SK-N-SH treated with all-trans-retinoic acid at 6 μM for 48 hours (cell line): Measurements from ENCODE around the gene BTLA.

Experiments used
- ATAC-seq: fragments of 200-7000 bp; cut with Tn5 transposase; 3 replicates; pipeline ENCODE4 v1.9.1; 2020; ENCODE audit warnings: mild to moderate bottlenecking, moderate library complexity
- ARNTL ChIP-seq: fragments of 450-650 bp; formaldehyde crosslinking; IDR thresholded peaks from 2 replicates; pipeline ENCODE4 v1.5.0; 2020; ENCODE audit warnings: low read depth, mild to moderate bottlenecking, moderate library complexity, borderline replicate concordance
- CREB5 ChIP-seq: fragments of 250-450 bp; sonication (Bioruptor Pico); IDR thresholded peaks from 2 replicates; pipeline ENCODE4 v1.5.1; 2020; ENCODE audit warnings: low read depth, mild to moderate bottlenecking, moderate library complexity
- CSDC2 ChIP-seq: fragments of 250-450 bp; sonication (Bioruptor Pico); IDR thresholded peaks from 2 replicates; pipeline ENCODE4 v1.5.0; 2020; ENCODE audit warnings: mild to moderate bottlenecking, moderate library complexity
- CSRNP3 ChIP-seq: fragments of 250-450 bp; sonication (Bioruptor Pico); IDR thresholded peaks from 2 replicates; pipeline ENCODE4 v1.5.1; 2021; ENCODE audit warnings: mild to moderate bottlenecking, moderate library complexity
- ESRRG ChIP-seq: fragments of 250-450 bp; sonication (Bioruptor Pico); IDR thresholded peaks from 2 replicates; pipeline ENCODE4 v1.6.1; 2021; ENCODE audit warnings: mild to moderate bottlenecking
- GLIS3 ChIP-seq: fragments of 250-450 bp; sonication (Bioruptor Pico); IDR thresholded peaks from 2 replicates; pipeline ENCODE4 v1.5.0; 2020; ENCODE audit warnings: mild to moderate bottlenecking, moderate library complexity
- ISL1 ChIP-seq: fragments of 250-450 bp; sonication (Bioruptor Pico); IDR thresholded peaks from 2 replicates; pipeline ENCODE4 v2.1.2; 2022; ENCODE audit warnings: mild to moderate bottlenecking, moderate library complexity
- OSR1 ChIP-seq: fragments of 250-450 bp; sonication (Bioruptor Pico); IDR thresholded peaks from 2 replicates; pipeline ENCODE4 v1.8.0; 2022; ENCODE audit warnings: moderate library complexity, mild to moderate bottlenecking, inconsistent platforms
- POU6F1 ChIP-seq: fragments of 250-450 bp; sonication (Bioruptor Pico); IDR thresholded peaks from 2 replicates; pipeline ENCODE4 v1.8.0; 2021; ENCODE audit warnings: low read depth, mild to moderate bottlenecking, moderate library complexity, borderline replicate concordance
- PPARA ChIP-seq: fragments of 250-450 bp; sonication (Bioruptor Pico); IDR thresholded peaks from 2 replicates; pipeline ENCODE4 v1.5.0; 2020; ENCODE audit warnings: mild to moderate bottlenecking, borderline replicate concordance
- RARB ChIP-seq: fragments of 250-450 bp; sonication (Bioruptor Pico); IDR thresholded peaks from 2 replicates; pipeline ENCODE4 v1.8.0; 2021; ENCODE audit warnings: mild to moderate bottlenecking, moderate library complexity
- SNAI2 ChIP-seq: fragments of 250-450 bp; sonication (Bioruptor Pico); IDR thresholded peaks from 2 replicates; pipeline ENCODE4 v1.5.0; 2020; ENCODE audit warnings: mild to moderate bottlenecking, moderate library complexity
- TCF4 ChIP-seq: fragments of 250-450 bp; sonication (Bioruptor Pico); IDR thresholded peaks from 2 replicates; pipeline ENCODE4 v1.8.0; 2021; ENCODE audit warnings: mild to moderate bottlenecking, moderate library complexity, borderline replicate concordance
- TOX ChIP-seq: fragments of 250-450 bp; sonication (Bioruptor Pico); IDR thresholded peaks from 2 replicates; pipeline ENCODE4 v1.8.0; 2021; ENCODE audit warnings: mild to moderate bottlenecking, moderate library complexity, borderline replicate concordance
- TSHZ2 ChIP-seq: fragments of 250-450 bp; sonication (Bioruptor Pico); IDR thresholded peaks from 2 replicates; pipeline ENCODE4 v1.5.0; 2020; ENCODE audit warnings: mild to moderate bottlenecking, moderate library complexity
- ZC3H10 ChIP-seq: fragments of 250-450 bp; sonication (Bioruptor Pico); IDR thresholded peaks from 2 replicates; pipeline ENCODE4 v1.5.1; 2021; ENCODE audit warnings: mild to moderate bottlenecking, moderate library complexity
- ZFP3 ChIP-seq: fragments of 250-450 bp; sonication (Bioruptor Pico); IDR thresholded peaks from 2 replicates; pipeline ENCODE4 v1.5.0; 2020; ENCODE audit warnings: mild to moderate bottlenecking, moderate library complexity
- ZFP30 ChIP-seq: fragments of 450-650 bp; formaldehyde crosslinking; IDR thresholded peaks from 2 replicates; pipeline ENCODE4 v1.5.0; 2022; ENCODE audit warnings: mild to moderate bottlenecking, moderate library complexity
- ZNF565 ChIP-seq: fragments of 450-650 bp; formaldehyde crosslinking; conservative IDR thresholded peaks from 2 replicates; pipeline ENCODE4 v1.5.0; 2020; ENCODE audit warnings: low read depth, mild to moderate bottlenecking, moderate library complexity
- ZNF70 ChIP-seq: fragments of 450-650 bp; formaldehyde crosslinking; IDR thresholded peaks from 2 replicates; pipeline ENCODE4 v1.5.0; 2020; ENCODE audit warnings: mild to moderate bottlenecking, moderate library complexity
- ZNF8 ChIP-seq: fragments of 450-650 bp; formaldehyde crosslinking; IDR thresholded peaks from 2 replicates; pipeline ENCODE4 v1.5.0; 2020; ENCODE audit warnings: mild to moderate bottlenecking, moderate library complexity

The BTLA gene

DNA sequence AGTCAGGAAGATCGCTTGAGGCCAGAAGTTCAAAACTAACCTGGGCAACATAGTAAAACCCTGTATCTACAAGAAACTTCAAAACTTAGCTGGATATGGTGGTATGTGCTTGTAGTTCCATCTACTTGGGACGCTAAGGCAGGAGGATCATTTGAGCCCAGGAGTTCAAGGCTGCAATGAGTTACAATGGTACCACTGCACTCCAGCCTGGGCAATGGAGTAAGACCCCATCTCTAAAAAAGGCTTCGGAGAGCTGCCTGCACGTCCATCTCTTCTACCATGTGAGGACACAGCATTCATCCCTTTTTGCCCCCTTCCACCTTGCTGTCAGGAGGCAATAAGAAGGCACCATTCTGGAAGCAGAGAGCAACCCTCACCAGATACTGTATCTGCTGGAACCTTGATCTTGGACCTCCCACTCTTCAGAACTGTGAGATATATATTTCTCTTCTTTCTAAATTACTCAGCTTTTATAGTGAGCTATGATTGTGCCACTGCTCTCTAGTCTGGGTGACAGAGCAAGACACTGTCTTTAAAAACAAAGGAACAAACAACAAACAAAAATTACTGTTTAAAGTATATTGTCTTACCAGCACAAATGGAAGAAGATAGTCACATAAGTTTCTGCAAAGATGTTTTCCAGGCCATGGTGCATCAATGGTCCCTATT is 4.2 kb upstream of the BTLA start:
- TF ChIP-seq CSRNP3 (CRISPR knock-in tag): no peak
- no peak for ATAC-seq

DNA sequence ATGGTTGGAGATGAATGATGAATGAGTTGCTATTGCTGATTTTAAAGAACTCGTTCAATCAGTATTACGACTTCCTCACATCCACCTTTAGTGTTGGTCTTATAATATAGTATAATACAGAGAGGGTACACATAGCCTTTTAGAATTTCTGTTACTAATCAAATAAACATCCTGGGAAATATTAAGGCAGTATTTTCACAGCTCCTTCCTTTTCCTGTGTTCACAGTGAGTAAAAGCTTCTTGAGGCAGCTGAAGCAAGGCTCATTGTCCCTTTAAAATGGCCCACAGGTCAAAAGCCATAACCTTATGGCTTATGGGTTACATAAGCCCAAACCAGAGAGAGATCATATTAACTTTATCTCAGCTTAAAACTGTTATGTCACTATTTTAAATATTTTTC is 1.3 kb upstream of the BTLA start:
- TF ChIP-seq PPARA (CRISPR knock-in tag) (no peak), ZNF565 (no peak), ZC3H10 (CRISPR knock-in tag) (no peak), CSRNP3 (CRISPR knock-in tag) (no peak), TSHZ2 (CRISPR knock-in tag) (no peak), ISL1 (no peak), ZFP30 (CRISPR knock-in tag) (no peak), TOX (CRISPR knock-in tag) (no peak), CREB5 (CRISPR knock-in tag) (no peak), RARB (CRISPR knock-in tag) (no peak), ARNTL (CRISPR knock-in tag) (no peak), OSR1 (CRISPR knock-in tag) (no peak), CSDC2 (CRISPR knock-in tag) (no peak), POU6F1 (CRISPR knock-in tag) (no peak), ZNF8 (CRISPR knock-in tag) (no peak), ZFP3 (CRISPR knock-in tag) (no peak), TCF4 (CRISPR knock-in tag) (no peak), ESRRG (CRISPR knock-in tag) (no peak), GLIS3 (CRISPR knock-in tag) (no peak), ZNF70 (CRISPR knock-in tag) (no peak)
- no peak for ATAC-seq

GRCh38 chr3:112497897-112498548 is 1.2 kb downstream of the BTLA start:
- ATAC-seq: no peak
- TF ChIP-seq ARNTL (CRISPR knock-in tag): no peak
- no peak for TF ChIP-seq ZNF565
- TF ChIP-seq ZFP3 (CRISPR knock-in tag): no peak
- TF ChIP-seq ZNF8 (CRISPR knock-in tag): no peak
- no peak for TF ChIP-seq OSR1 (CRISPR knock-in tag)
- TF ChIP-seq SNAI2: no peak
- TF ChIP-seq ZC3H10 (CRISPR knock-in tag): no peak
- TF ChIP-seq TOX (CRISPR knock-in tag): no peak
- TF ChIP-seq, all 23 proteins: peak for 0
